Neural progenitor cell (in vitro differentiated cells): ENCODE results near the gene HDAC5. TPM values are rescaled to one million over a fixed set of nuclear protein-coding genes. Genes with fewer than 3 reads are reported as not detected.

Experiments
- DNase-seq: peaks from one replicate; pipeline ENCODE4 v3.0.0-alpha.2; 2016; ENCODE audit warnings: low spot score
- H2AFZ ChIP-seq: fragments of 200-600 bp; sonication (generic); replicated peaks from 2 replicates; pipeline ENCODE4 v1.6.1; 2016; ENCODE audit warnings: antibody characterized with exemption
- H3F3A ChIP-seq: fragments of 200-600 bp; sonication (generic); 2 replicates; pipeline ENCODE4 v1.6.1; 2016; ENCODE audit warnings: antibody characterized with exemption, low read depth
- H3K27ac ChIP-seq: fragments of 200-600 bp; sonication (generic); 2 replicates; pipeline ENCODE4 v1.5.1; 2016; ENCODE audit warnings: mild to moderate bottlenecking
- H3K27me3 ChIP-seq: fragments of 200-600 bp; sonication (generic); 2 replicates; pipeline ENCODE4 v1.6.1; 2016; ENCODE audit warnings: mild to moderate bottlenecking, moderate library complexity
- H3K36me3 ChIP-seq: fragments of 200-600 bp; sonication (generic); 2 replicates; pipeline ENCODE4 v1.5.1; 2016
- H3K4me1 ChIP-seq: fragments of 200-600 bp; sonication (generic); 2 replicates; pipeline ENCODE4 v1.6.1; 2016; ENCODE audit warnings: mixed run types
- H3K4me2 ChIP-seq: fragments of 200-600 bp; sonication (generic); 2 replicates; pipeline ENCODE4 v1.6.1; 2016
- H3K4me3 ChIP-seq: fragments of 200-600 bp; sonication (generic); 2 replicates; pipeline ENCODE4 v1.5.1; 2016
- H3K79me2 ChIP-seq: fragments of 200-600 bp; sonication (generic); 2 replicates; pipeline ENCODE4 v1.6.1; 2016; ENCODE audit warnings: low read depth
- H3K9ac ChIP-seq: fragments of 200-600 bp; sonication (generic); 2 replicates; pipeline ENCODE4 v1.6.1; 2016
- H3K9me3 ChIP-seq: fragments of 200-600 bp; sonication (generic); 2 replicates; pipeline ENCODE4 v1.5.1; 2016; ENCODE audit warnings: low read depth
- H4K20me1 ChIP-seq: fragments of 200-600 bp; sonication (generic); 2 replicates; pipeline ENCODE4 v1.6.1; 2016; ENCODE audit warnings: low read depth
- H3K27ac Mint-ChIP-seq: 3 replicates; pipeline ENCODE4 v1.8.0; 2021; ENCODE audit warnings: mixed read lengths
- H3K27me3 Mint-ChIP-seq: 2 replicates; pipeline ENCODE4 v1.8.0; 2022; ENCODE audit warnings: low read depth, mild to moderate bottlenecking, inconsistent platforms, moderate library complexity, mixed read lengths; ENCODE audit not compliant: insufficient read depth
- H3K36me3 Mint-ChIP-seq: 3 replicates; pipeline ENCODE4 v1.8.0; 2021; ENCODE audit warnings: mixed read lengths
- H3K4me1 Mint-ChIP-seq: 3 replicates; pipeline ENCODE4 v1.8.0; 2021; ENCODE audit warnings: mixed read lengths
- H3K4me3 Mint-ChIP-seq: 3 replicates; pipeline ENCODE4 v1.8.0; 2021; ENCODE audit warnings: mild to moderate bottlenecking, moderate library complexity, mixed read lengths
- H3K9me3 Mint-ChIP-seq: 3 replicates; pipeline ENCODE4 v1.8.0; 2020; ENCODE audit warnings: mixed read lengths
- EZH2 ChIP-seq: fragments of 200-600 bp; sonication (generic); IDR thresholded peaks from 2 replicates; pipeline ENCODE4 v1.6.1; 2017; ENCODE audit warnings: antibody characterized with exemption, mild to moderate bottlenecking, moderate library complexity
- EZH2phosphoT487 ChIP-seq: fragments of 200-600 bp; sonication (generic); IDR thresholded peaks from 2 replicates; pipeline ENCODE4 v1.6.1; 2017; ENCODE audit warnings: antibody characterized with exemption
- total RNA-seq: library from RNA; depleted of rRNA; stranded (reverse); fragments of >200 nt; gene quantifications from 2 replicates; pipeline ENCODE4 v1.2.3, GENCODE V29; 2015; ENCODE audit warnings: low replicate concordance
- TF ChIP-seq, protein P1 (sequence below): fragments of 200-600 bp; sonication (generic); IDR thresholded peaks from 2 replicates; pipeline ENCODE4 v1.5.1; 2017; ENCODE audit warnings: antibody characterized with exemption, mild to moderate bottlenecking

HDAC5 gene
- total RNA-seq, 1 donor from 2014 or later, result 23.6 TPM

DNA sequence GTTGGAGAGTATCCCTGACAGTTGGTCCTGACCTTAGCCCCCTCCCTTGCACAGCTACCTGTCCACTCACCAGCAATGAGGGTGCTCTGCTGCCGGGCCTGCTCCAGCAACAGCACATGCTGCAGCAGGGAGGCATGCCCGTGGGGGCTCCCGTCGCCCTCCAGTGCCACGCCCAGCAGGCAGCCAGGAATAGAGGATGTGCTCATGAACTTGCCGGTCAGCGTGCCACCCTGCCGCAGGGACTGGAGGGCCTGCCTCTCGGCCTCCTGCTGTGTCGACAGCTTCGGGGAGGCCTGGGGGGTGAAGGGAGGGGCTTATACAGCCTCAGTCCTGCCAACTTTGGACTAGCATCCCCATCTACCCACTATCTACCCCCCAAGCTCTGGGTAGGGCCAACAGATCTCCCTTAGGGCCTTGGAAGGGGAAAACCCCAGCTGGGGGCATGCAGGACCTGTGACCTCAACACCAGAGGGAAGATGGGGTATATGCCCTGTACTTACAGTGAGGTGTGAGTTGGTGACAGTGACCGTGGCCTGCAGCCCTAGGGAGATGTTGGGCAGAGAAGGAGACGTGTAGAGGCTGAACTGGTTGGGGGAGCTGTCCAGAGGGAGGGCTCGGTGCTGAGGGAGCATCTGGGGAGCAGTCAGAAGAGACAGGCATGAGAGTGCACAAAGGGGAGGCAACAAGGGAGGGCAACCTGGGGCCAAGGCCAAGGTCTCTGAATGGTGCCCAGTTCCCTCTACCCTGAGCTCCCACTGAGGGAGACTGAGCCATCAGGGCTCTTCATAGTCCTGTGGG lies 32.0 kb downstream of the HDAC5 start:
- Histone ChIP-seq H3F3A (peaks cover 32% of the 10 kb centered on the region), H3K27me3 (no peaks in the 10 kb centered on the region), H2AFZ (no peak overlapping the region), H3K36me3 (no peaks in the 10 kb centered on the region), H3K4me1 (peaks cover 25% of the 10 kb centered on the region), H3K4me2 (no peak overlapping the region), H3K4me3 (no peak overlapping the region), H3K79me2 (peaks cover 7% of the 10 kb centered on the region), H3K9ac (no peak overlapping the region), H4K20me1 (no peaks in the 10 kb centered on the region), H3K27ac (no peak overlapping the region), H3K9me3 (no peaks in the 10 kb centered on the region)
- H3K4me3 Mint-ChIP-seq, result no peak overlapping the region
- peaks cover 7% of the 10 kb centered on the region for H3K27me3 Mint-ChIP-seq
- peaks cover 49% of the 10 kb centered on the region for H3K4me1 Mint-ChIP-seq
- TF ChIP-seq EZH2, result no peak
- TF ChIP-seq, protein P1, sequence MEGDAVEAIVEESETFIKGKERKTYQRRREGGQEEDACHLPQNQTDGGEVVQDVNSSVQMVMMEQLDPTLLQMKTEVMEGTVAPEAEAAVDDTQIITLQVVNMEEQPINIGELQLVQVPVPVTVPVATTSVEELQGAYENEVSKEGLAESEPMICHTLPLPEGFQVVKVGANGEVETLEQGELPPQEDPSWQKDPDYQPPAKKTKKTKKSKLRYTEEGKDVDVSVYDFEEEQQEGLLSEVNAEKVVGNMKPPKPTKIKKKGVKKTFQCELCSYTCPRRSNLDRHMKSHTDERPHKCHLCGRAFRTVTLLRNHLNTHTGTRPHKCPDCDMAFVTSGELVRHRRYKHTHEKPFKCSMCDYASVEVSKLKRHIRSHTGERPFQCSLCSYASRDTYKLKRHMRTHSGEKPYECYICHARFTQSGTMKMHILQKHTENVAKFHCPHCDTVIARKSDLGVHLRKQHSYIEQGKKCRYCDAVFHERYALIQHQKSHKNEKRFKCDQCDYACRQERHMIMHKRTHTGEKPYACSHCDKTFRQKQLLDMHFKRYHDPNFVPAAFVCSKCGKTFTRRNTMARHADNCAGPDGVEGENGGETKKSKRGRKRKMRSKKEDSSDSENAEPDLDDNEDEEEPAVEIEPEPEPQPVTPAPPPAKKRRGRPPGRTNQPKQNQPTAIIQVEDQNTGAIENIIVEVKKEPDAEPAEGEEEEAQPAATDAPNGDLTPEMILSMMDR, result no peak
- no peak for TF ChIP-seq EZH2phosphoT487
- peaks cover 7% of the 10 kb centered on the region for H3K36me3 Mint-ChIP-seq
- no peak for DNase-seq
- no peaks in the 10 kb centered on the region for H3K9me3 Mint-ChIP-seq
- peak overlapping the region; percentile 29 for H3K27ac Mint-ChIP-seq

DNA sequence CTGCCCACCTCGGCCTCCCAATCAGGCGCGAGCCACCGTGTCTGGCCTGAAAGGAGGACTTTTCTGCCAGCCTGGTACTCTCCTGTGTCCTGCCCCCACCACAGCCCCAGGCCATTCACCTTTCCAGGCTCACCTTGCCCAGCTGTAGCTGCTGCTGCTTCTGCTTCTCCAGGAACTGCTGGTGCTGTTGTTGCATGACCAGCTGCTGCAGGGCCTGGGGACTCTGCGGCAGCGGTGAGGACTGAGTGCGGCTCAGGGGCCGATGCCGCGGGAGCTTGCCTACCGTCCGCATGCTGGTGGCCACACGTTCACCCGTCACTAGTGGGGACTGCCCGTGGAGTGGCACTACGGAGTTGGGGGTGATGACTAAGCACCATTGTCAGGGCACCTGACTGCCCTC lies 35.2 kb downstream of the HDAC5 start:
- H3K79me2 ChIP-seq, result no peaks in the 10 kb centered on the region
- H3K27me3 Mint-ChIP-seq, result peaks cover 4% of the 10 kb centered on the region
- no peak overlapping the region for H3K27ac Mint-ChIP-seq
- TF ChIP-seq EZH2phosphoT487 (no peak), EZH2 (no peak)
- TF ChIP-seq, protein P1, result no peak
- H3K4me1 ChIP-seq, result peaks cover 29% of the 10 kb centered on the region
- no peak overlapping the region for H3K4me3 Mint-ChIP-seq
- peaks cover 13% of the 10 kb centered on the region for H3K36me3 Mint-ChIP-seq
- no peaks in the 10 kb centered on the region for H3K36me3 ChIP-seq
- H3F3A ChIP-seq, result peaks cover 34% of the 10 kb centered on the region
- no peak for DNase-seq
- H2AFZ ChIP-seq, result no peak overlapping the region
- H3K4me3 ChIP-seq, result no peak overlapping the region
- no peaks in the 10 kb centered on the region for H3K9me3 ChIP-seq
- no peak overlapping the region for H3K27ac ChIP-seq
- H3K4me1 Mint-ChIP-seq, result peaks cover 38% of the 10 kb centered on the region
- no peaks in the 10 kb centered on the region for H4K20me1 ChIP-seq
- no peak overlapping the region for H3K4me2 ChIP-seq
- H3K9me3 Mint-ChIP-seq, result no peaks in the 10 kb centered on the region
- H3K27me3 ChIP-seq, result no peaks in the 10 kb centered on the region
- H3K9ac ChIP-seq, result no peak overlapping the region

DNA sequence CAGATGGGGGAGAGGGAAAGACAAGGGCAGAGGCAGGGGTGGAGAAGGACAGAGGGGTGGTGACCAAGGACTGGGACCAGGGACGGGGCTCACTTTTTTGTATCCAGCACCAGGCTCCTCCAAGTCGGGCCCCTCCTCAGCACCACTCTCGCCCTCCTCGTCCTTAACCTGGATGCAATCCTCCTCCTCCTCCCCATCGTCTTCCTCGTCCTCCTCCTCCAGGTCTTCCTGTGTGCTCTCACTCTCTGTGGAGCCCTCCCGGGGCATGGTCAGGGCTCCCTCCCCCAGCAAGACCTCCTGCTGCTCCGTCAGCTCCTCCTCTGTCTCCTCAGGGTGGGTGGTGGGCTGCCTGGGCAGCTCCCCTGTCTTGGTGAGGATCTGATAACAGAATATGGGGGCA lies 36.1 kb downstream of the HDAC5 start:
- peak overlapping the region; percentile 96 for H3K27ac Mint-ChIP-seq
- peaks cover 47% of the 10 kb centered on the region for H3K4me1 Mint-ChIP-seq
- no peak for TF ChIP-seq EZH2phosphoT487
- TF ChIP-seq, protein P1, result no peak
- TF ChIP-seq EZH2, result no peak
- H3K27me3 Mint-ChIP-seq, result peaks cover 4% of the 10 kb centered on the region
- Histone ChIP-seq H3K4me3 (peak overlapping the region; percentile 29), H3F3A (peaks cover 34% of the 10 kb centered on the region), H2AFZ (no peak overlapping the region), H3K27me3 (no peaks in the 10 kb centered on the region), H4K20me1 (no peaks in the 10 kb centered on the region), H3K27ac (peak overlapping the region; percentile 87), H3K4me2 (peak overlapping the region; percentile 66), H3K4me1 (peaks cover 29% of the 10 kb centered on the region), H3K79me2 (no peaks in the 10 kb centered on the region), H3K9me3 (no peaks in the 10 kb centered on the region), H3K9ac (peak overlapping the region; percentile 24), H3K36me3 (no peaks in the 10 kb centered on the region)
- H3K36me3 Mint-ChIP-seq, result peaks cover 20% of the 10 kb centered on the region
- DNase-seq, result no peak
- H3K9me3 Mint-ChIP-seq, result no peaks in the 10 kb centered on the region
- H3K4me3 Mint-ChIP-seq, result peak overlapping the region; percentile 80
